G401 (cell line): ENCODE data around the gene CDC42EP4. TPM values are rescaled to one million over a fixed set of nuclear protein-coding genes. Genes with fewer than 3 reads are reported as not detected.

ENCODE experiments used
- DNase-seq: peaks from one replicate; pipeline ENCODE4 v3.0.0-alpha.2; 2015; ENCODE audit warnings: low spot score
- in situ Hi-C: cut with HindIII; loops from 2 replicates; pipeline ENCODE4 v1.10.0; 2016; ENCODE audit warnings: low sequenced_read_pairs, mixed read lengths
- total RNA-seq: library from RNA; depleted of rRNA; stranded (reverse); fragments of >200 nt; shearing (Covaris generic); gene quantifications from 2 replicates; pipeline ENCODE4 v1.2.3, GENCODE V29; 2014; rRNA removed

CDC42EP4 gene
- total RNA-seq, 1 experiment from 2014 or later: 66.1 TPM

- in situ Hi-C loops: no loop called here
- no peak for DNase-seq
These were observed 77.1 kb downstream of the CDC42EP4 start for GRCh38 chr17:73234736-73235135.

Other genes with a start within 250 kb of the CDC42EP4 start
- 4.1 and 8.7 TPM in 2 replicates for gene SLC39A11, start 219.3 kb downstream of the CDC42EP4 start, total RNA-seq
- 0.03 TPM in 1 of 2 replicates, not detected in the other for gene SSTR2, start 147.0 kb downstream of the CDC42EP4 start, total RNA-seq
- 8.2 and 10.8 TPM in 2 replicates for gene COG1, start 118.9 kb downstream of the CDC42EP4 start, total RNA-seq
- gene CPSF4L, start 50.1 kb downstream of the CDC42EP4 start, total RNA-seq: 0.14 TPM in 1 of 2 replicates, not detected in the other